H9 (cell line): ENCODE data around the gene FBXO41. TPM values are rescaled to one million over a fixed set of nuclear protein-coding genes. Genes with fewer than 3 reads are reported as not detected.
A peak's percentile ranks its signal among the peaks of the same experiment; 100 is the strongest.

Source experiments
- DNase-seq: peaks from one replicate; pipeline ENCODE4 v3.0.0-alpha.2; 2017
- H2AFZ ChIP-seq: one replicate; pipeline ENCODE4 v1.6.1; 2013; ENCODE audit warnings: mild to moderate bottlenecking, low read length, control low read depth, moderate library complexity
- H2AK5ac ChIP-seq: 2 replicates; pipeline ENCODE4 v1.6.1; 2013; ENCODE audit warnings: low read length, control low read depth, mixed read lengths; ENCODE audit not compliant: insufficient read length
- H2BK120ac ChIP-seq: one replicate; pipeline ENCODE4 v1.6.1; 2013; ENCODE audit warnings: low read depth, mild to moderate bottlenecking, low read length, control low read depth, inconsistent platforms; ENCODE audit not compliant: poor library complexity, severe bottlenecking
- H2BK12ac ChIP-seq: 2 replicates; pipeline ENCODE4 v1.6.1; 2013; ENCODE audit warnings: low read length, control low read depth, mixed read lengths, low read depth; ENCODE audit not compliant: insufficient read length
- H2BK15ac ChIP-seq: 2 replicates; pipeline ENCODE4 v1.6.1; 2013; ENCODE audit warnings: low read depth, low read length, control low read depth
- H2BK20ac ChIP-seq: one replicate; pipeline ENCODE4 v1.6.1; 2013; ENCODE audit warnings: low read depth, mild to moderate bottlenecking, low read length, control low read depth, inconsistent platforms; ENCODE audit not compliant: poor library complexity, severe bottlenecking
- H2BK5ac ChIP-seq: 2 replicates; pipeline ENCODE4 v1.6.1; 2013; ENCODE audit warnings: low read length, control low read depth, mixed read lengths; ENCODE audit not compliant: insufficient read length
- H3K14ac ChIP-seq: 2 replicates; pipeline ENCODE4 v1.6.1; 2013; ENCODE audit warnings: low read length, control low read depth; ENCODE audit not compliant: insufficient read depth
- H3K18ac ChIP-seq: 2 replicates; pipeline ENCODE4 v1.6.1; 2013; ENCODE audit warnings: low read depth, mild to moderate bottlenecking, mixed read lengths, low read length, control low read depth; ENCODE audit not compliant: insufficient read length
- H3K23ac ChIP-seq: 2 replicates; pipeline ENCODE4 v1.6.1; 2013; ENCODE audit warnings: low read length, control low read depth, mixed read lengths, low read depth; ENCODE audit not compliant: insufficient read length
- H3K23me2 ChIP-seq: 2 replicates; pipeline ENCODE4 v1.6.1; 2013; ENCODE audit warnings: low read depth, mild to moderate bottlenecking, mixed read lengths, low read length, control low read depth; ENCODE audit not compliant: insufficient read length, poor library complexity, severe bottlenecking
- H3K27ac ChIP-seq: 2 replicates; pipeline ENCODE4 v1.5.1; 2013; ENCODE audit warnings: low read length, control low read depth, mixed read lengths, low read depth; ENCODE audit not compliant: insufficient read length
- H3K27me3 ChIP-seq: 2 replicates; pipeline ENCODE4 v1.6.1; 2013; ENCODE audit warnings: low read length, control low read depth, inconsistent platforms; ENCODE audit not compliant: insufficient read depth
- H3K4ac ChIP-seq: 2 replicates; pipeline ENCODE4 v1.6.1; 2013; ENCODE audit warnings: low read depth, mild to moderate bottlenecking, control low read depth, inconsistent platforms, low read length, moderate library complexity
- H3K4me1 ChIP-seq: 2 replicates; pipeline ENCODE4 v1.6.1; 2013; ENCODE audit warnings: low read length, control low read depth, inconsistent platforms; ENCODE audit not compliant: insufficient read depth
- H3K4me2 ChIP-seq: 2 replicates; pipeline ENCODE4 v1.6.1; 2013; ENCODE audit warnings: low read length, control low read depth, mixed read lengths; ENCODE audit not compliant: insufficient read length, insufficient read depth
- H3K56ac ChIP-seq: 2 replicates; pipeline ENCODE4 v1.6.1; 2013; ENCODE audit warnings: low read depth, mild to moderate bottlenecking, mixed read lengths, low read length, control low read depth; ENCODE audit not compliant: insufficient read length
- H3K79me1 ChIP-seq: 2 replicates; pipeline ENCODE4 v1.6.1; 2013; ENCODE audit warnings: low read depth, mild to moderate bottlenecking, moderate library complexity, low read length, control low read depth, inconsistent platforms; ENCODE audit not compliant: insufficient read depth, poor library complexity, severe bottlenecking
- H3K79me2 ChIP-seq: 2 replicates; pipeline ENCODE4 v1.6.1; 2013; ENCODE audit warnings: low read length, control low read depth, inconsistent platforms; ENCODE audit not compliant: insufficient read depth
- H3K9ac ChIP-seq: 2 replicates; pipeline ENCODE4 v1.6.1; 2013; ENCODE audit warnings: low read length, control low read depth, mixed read lengths; ENCODE audit not compliant: insufficient read length; ENCODE audit errors: extremely low read depth
- H3K9me3 ChIP-seq: one replicate; pipeline ENCODE4 v1.6.1; 2013; ENCODE audit warnings: low read depth, low read length, inconsistent platforms; ENCODE audit not compliant: control insufficient read depth
- H3T11ph ChIP-seq: one replicate; pipeline ENCODE4 v1.6.1; 2013; ENCODE audit warnings: mild to moderate bottlenecking, low read length, control low read depth, inconsistent platforms
- H4K20me1 ChIP-seq: one replicate; pipeline ENCODE4 v1.6.1; 2013; ENCODE audit not compliant: control insufficient read depth, insufficient read length, insufficient read depth
- H4K5ac ChIP-seq: 2 replicates; pipeline ENCODE4 v1.6.1; 2013; ENCODE audit warnings: low read depth, mild to moderate bottlenecking, mixed read lengths, low read length, control low read depth; ENCODE audit not compliant: insufficient read length
- H4K8ac ChIP-seq: replicated peaks from 2 replicates; pipeline ENCODE4 v1.6.1; 2013; ENCODE audit warnings: low read length, control low read depth, mixed read lengths, low read depth; ENCODE audit not compliant: insufficient read length
- H4K91ac ChIP-seq: 2 replicates; pipeline ENCODE4 v1.6.1; 2013; ENCODE audit warnings: low read depth, mild to moderate bottlenecking, moderate library complexity, mixed read lengths, low read length, control low read depth; ENCODE audit not compliant: insufficient read length
- H3K27ac Mint-ChIP-seq, 3 experiments: 2 replicates in 2 of 3; 3 replicates in 1 of 3; pipeline ENCODE4 v1.8.0; 2020 to 2021; ENCODE audit warnings: mixed read lengths in 3 of 3, mild to moderate bottlenecking in 1 of 3, moderate library complexity in 1 of 3
- H3K27me3 Mint-ChIP-seq: 2 replicates; pipeline ENCODE4 v1.8.0; 2021; ENCODE audit warnings: low read depth, mild to moderate bottlenecking, moderate library complexity, mixed read lengths
- H3K36me3 Mint-ChIP-seq, 3 experiments: 2 replicates in 2 of 3; 3 replicates in 1 of 3; pipeline ENCODE4 v1.8.0; 2020 to 2021; ENCODE audit warnings: low read depth in 3 of 3, mixed read lengths in 3 of 3; ENCODE audit not compliant: insufficient read depth in 1 of 3
- H3K4me1 Mint-ChIP-seq, 2 experiments: 2 replicates each; pipeline ENCODE4 v1.8.0; 2020; ENCODE audit warnings: mixed read lengths in 2 of 2
- H3K4me3 Mint-ChIP-seq, 2 experiments: 2 replicates in 1 of 2; 3 replicates in 1 of 2; pipeline ENCODE4 v1.8.0; 2020 to 2021; ENCODE audit warnings: mild to moderate bottlenecking in 2 of 2, mixed read lengths in 2 of 2, moderate library complexity in 1 of 2
- H3K9me3 Mint-ChIP-seq, 2 experiments: 2 replicates in 1 of 2; 3 replicates in 1 of 2; pipeline ENCODE4 v1.8.0; 2020; ENCODE audit warnings: mild to moderate bottlenecking in 2 of 2, mixed read lengths in 2 of 2, moderate library complexity in 1 of 2
- WGBS: extraction: QIAGEN DNeasy Blood & Tissue Kit; methylation state at CpG from one replicate; pipeline ENCODE4 v1.1.7; 2013; ENCODE audit warnings: missing lambda C conversion rate, low lambda C conversion rate, mixed read lengths; ENCODE audit not compliant: insufficient read length; ENCODE audit errors: extremely low coverage; 5-methylcytosine and 5-hydroxymethylcytosine counted together
- total RNA-seq: library from RNA; stranded (reverse); gene quantifications from 2 replicates; pipeline ENCODE4 v1.2.1, GENCODE V29; 2021
- TF ChIP-seq, protein P1 (sequence below): fragments of 200-600 bp; sonication (generic); conservative IDR thresholded peaks from 3 replicates; pipeline ENCODE4 v1.8.0; 2021; ENCODE audit warnings: antibody characterized with exemption, mild to moderate bottlenecking

Gene FBXO41
- total RNA-seq, 1 experiment from 2014 or later, result 16.2 TPM

DNA sequence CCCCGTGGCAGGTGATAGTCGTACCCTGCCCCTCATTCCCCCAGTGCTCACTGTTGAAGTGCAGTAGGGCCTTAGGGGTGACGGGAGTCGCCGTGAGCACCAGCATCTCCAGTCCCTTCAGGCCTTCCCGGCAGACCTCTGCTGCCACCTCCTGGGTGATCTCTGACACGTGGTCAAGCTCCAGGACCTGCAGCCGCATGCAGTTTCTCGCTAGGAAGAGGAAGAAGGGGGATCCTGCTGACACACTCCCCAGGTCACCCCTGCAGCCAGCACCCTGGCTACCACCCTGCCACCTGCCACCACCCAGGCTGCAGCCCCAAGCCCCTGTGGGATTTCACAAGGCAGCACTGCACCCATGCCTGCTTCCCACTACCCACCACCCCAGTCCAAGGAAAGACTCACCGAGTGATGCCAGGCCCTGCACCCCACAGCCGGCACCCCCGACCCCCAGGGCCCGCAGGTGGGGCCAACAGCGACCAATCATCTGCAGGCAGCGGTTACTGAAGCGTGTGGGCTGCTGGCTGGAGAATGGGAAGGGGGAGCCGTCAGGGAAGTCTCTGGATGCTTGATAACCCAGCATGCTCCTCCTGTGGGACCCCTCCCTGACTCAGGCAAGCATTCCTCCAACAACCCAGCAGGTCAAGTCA, 23.8 kb downstream of the FBXO41 start:
- Mint-ChIP-seq H3K27me3 (no peaks in the 10 kb centered on the region; the same call in 1 of the 2 replicates), H3K4me1 (peaks cover 13 to 17% of the 10 kb centered on the region in 2 experiments), H3K4me3 (no peak overlapping the region), H3K9me3 (no peaks in the 10 kb centered on the region; a peak in 1 of 5 replicates), H3K36me3 (peaks cover 13 to 39% (median 26%) of the 10 kb centered on the region in 3 experiments; a peak in 6 of 7 replicates), H3K27ac (no peak overlapping the region; a peak in 1 of 7 replicates)
- Histone ChIP-seq H3K9ac (no peak overlapping the region), H4K91ac (no peak overlapping the region), H2BK5ac (no peak overlapping the region), H3K9me3 (no peaks in the 10 kb centered on the region), H3K27ac (no peak overlapping the region), H2BK12ac (no peak overlapping the region), H3K4ac (no peak overlapping the region), H3T11ph (no peak overlapping the region), H3K18ac (no peak overlapping the region), H3K23me2 (no peaks in the 10 kb centered on the region), H3K23ac (no peak overlapping the region), H4K5ac (no peak overlapping the region), H2AK5ac (no peak overlapping the region), H3K4me2 (no peak overlapping the region), H4K20me1 (no peaks in the 10 kb centered on the region), H4K8ac (no peak overlapping the region), H2BK20ac (no peak overlapping the region), H2AFZ (no peak overlapping the region), H2BK15ac (no peak overlapping the region), H3K79me2 (no peaks in the 10 kb centered on the region), H3K14ac (no peak overlapping the region), H3K4me1 (no peaks in the 10 kb centered on the region), H3K79me1 (no peaks in the 10 kb centered on the region), H2BK120ac (no peak overlapping the region), H3K27me3 (no peaks in the 10 kb centered on the region), H3K56ac (no peak overlapping the region)
- TF ChIP-seq, protein P1, sequence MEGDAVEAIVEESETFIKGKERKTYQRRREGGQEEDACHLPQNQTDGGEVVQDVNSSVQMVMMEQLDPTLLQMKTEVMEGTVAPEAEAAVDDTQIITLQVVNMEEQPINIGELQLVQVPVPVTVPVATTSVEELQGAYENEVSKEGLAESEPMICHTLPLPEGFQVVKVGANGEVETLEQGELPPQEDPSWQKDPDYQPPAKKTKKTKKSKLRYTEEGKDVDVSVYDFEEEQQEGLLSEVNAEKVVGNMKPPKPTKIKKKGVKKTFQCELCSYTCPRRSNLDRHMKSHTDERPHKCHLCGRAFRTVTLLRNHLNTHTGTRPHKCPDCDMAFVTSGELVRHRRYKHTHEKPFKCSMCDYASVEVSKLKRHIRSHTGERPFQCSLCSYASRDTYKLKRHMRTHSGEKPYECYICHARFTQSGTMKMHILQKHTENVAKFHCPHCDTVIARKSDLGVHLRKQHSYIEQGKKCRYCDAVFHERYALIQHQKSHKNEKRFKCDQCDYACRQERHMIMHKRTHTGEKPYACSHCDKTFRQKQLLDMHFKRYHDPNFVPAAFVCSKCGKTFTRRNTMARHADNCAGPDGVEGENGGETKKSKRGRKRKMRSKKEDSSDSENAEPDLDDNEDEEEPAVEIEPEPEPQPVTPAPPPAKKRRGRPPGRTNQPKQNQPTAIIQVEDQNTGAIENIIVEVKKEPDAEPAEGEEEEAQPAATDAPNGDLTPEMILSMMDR, result peak; percentile 68
- no CpG with 5 or more reads among the region's 17 CpGs for WGBS
- DNase-seq, result peak; percentile 83
